NOMO-1 (cell line): ENCODE measurements around the gene CD44.
"Not testable (repeated sequence)": the region's sequence is repeated elsewhere in the genome, so short reads cannot be mapped to it uniquely, and the experiment has no call there.

Source experiments
- DNase-seq, 2 experiments: peaks; one replicate each; lab custom pipeline; 2025; ENCODE audit not compliant: unreplicated experiment in 2 of 2; lab: John Stamatoyannopoulos, UW

CD44 gene

GRCh38 chr11:35138943-35139721, at the start of gene CD44:
Gene CD44 (plus strand): TSS chr11:35139171. CDS start chr11:35139304, 133 bp downstream.
- DNase-seq, result peak; percentile 89

- peak in 1 of 2 experiments; percentile 55 for DNase-seq
Measured at GRCh38 chr11:35089666-35090065, 49.3 kb upstream of the CD44 start.

- no peak for DNase-seq
Measured at GRCh38 chr11:35090125-35090524, 48.8 kb upstream of the CD44 start.

GRCh38 chr11:35090991-35091390, 48.0 kb upstream of the CD44 start:
- DNase-seq, result not testable (repeated sequence)

- no peak for DNase-seq
Measured at GRCh38 chr11:35096723-35097122, 42.2 kb upstream of the CD44 start.

GRCh38 chr11:35097814-35098455, 41.0 kb upstream of the CD44 start:
- DNase-seq, result no peak

- peak; percentile 58 to 69 for DNase-seq
Measured at GRCh38 chr11:35098855-35099254, 40.1 kb upstream of the CD44 start.

- no peak for DNase-seq
Measured at GRCh38 chr11:35099278-35100012, 39.5 kb upstream of the CD44 start.

GRCh38 chr11:35100013-35100383, 39.0 kb upstream of the CD44 start:
- DNase-seq, result no peak

GRCh38 chr11:35101223-35101622, 37.7 kb upstream of the CD44 start:
- DNase-seq, result no peak

- no peak for DNase-seq
Measured at GRCh38 chr11:35102267-35102666, 36.7 kb upstream of the CD44 start.

- no peak for DNase-seq
Measured at GRCh38 chr11:35103366-35104208, 35.4 kb upstream of the CD44 start.

GRCh38 chr11:35104655-35105054, 34.3 kb upstream of the CD44 start:
- no peak for DNase-seq

GRCh38 chr11:35105319-35106079, 33.5 kb upstream of the CD44 start:
- no peak for DNase-seq

GRCh38 chr11:35106595-35106994, 32.4 kb upstream of the CD44 start:
- DNase-seq, result peak; percentile 56 to 84

- DNase-seq, result peak; percentile 23 to 44
Measured at GRCh38 chr11:35107861-35108260, 31.1 kb upstream of the CD44 start.

- not testable (repeated sequence) for DNase-seq
Measured at GRCh38 chr11:35108336-35108735, 30.6 kb upstream of the CD44 start.

- DNase-seq, result no peak
Measured at GRCh38 chr11:35109041-35109440, 29.9 kb upstream of the CD44 start.

- no peak for DNase-seq
Measured at GRCh38 chr11:35109827-35110226, 29.1 kb upstream of the CD44 start.
